DMS79 treated with DMSO at 0.1 percent for 48 hours (cell line): ENCODE results near the gene CALML3.

Experiments
- DNase-seq: peaks from one replicate; lab custom pipeline; 2025; lab: John Stamatoyannopoulos, UW

Gene CALML3

GRCh38 chr10:5491477-5491876 is 33.3 kb upstream of the CALML3 start:
- DNase-seq, result no peak

DNA sequence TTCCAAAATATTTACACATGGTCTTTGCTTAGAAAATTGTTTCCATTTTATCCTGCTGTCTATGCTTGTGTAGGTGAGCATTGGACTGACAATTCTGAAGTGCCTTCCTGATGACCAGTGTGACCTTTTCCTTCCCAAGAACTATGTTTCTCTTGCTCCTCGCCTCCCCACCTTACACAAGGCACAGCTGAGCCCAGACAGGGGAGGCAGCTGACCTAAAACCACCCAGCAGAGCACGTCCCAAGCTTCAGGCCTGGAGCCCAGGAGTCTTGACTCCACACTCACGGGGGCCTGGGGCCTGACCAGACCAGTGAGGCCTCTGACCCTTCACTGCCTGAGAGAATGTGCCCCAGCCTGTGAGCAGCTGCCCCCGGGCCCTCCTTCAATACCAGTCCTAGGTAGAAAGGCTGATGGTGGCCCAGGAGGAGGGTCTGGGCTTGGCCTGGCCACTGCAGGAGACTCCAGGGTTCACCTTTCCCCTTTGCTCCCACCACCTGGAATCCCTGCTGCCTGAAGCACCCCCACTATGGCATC is 32.4 kb upstream of the CALML3 start:
- no peak for DNase-seq

DNA sequence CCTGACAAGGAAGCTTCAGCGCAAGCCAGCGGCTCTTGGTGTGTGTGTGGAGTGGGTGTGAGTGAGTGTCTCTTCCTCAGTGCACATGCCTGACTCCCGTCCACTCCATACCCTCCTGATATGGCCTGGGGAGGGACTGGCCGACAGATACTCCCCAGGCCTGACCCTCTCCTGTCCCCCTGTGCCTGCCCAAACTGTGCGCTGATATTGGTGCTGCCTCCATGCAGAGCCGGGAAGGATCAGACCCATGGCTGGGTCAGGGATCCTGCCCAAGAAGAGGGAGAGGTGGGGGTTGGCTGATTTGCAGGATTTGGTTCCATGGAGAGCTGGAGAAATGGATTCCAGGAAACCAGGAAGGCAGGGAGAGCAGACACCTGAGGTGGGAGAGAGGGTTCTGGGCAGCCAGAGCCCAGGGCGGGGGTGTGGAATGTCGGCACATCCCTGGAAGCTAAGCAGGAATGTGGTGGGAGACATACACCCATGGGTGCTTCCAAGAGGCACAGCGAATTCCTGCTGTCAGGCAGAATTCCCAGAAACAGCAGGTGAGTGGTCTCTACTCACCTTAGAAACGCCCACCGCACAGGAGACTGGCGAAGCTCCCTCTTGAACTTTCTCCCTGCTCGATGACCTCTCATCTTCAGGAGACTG is 31.7 kb upstream of the CALML3 start:
- no peak for DNase-seq

DNA sequence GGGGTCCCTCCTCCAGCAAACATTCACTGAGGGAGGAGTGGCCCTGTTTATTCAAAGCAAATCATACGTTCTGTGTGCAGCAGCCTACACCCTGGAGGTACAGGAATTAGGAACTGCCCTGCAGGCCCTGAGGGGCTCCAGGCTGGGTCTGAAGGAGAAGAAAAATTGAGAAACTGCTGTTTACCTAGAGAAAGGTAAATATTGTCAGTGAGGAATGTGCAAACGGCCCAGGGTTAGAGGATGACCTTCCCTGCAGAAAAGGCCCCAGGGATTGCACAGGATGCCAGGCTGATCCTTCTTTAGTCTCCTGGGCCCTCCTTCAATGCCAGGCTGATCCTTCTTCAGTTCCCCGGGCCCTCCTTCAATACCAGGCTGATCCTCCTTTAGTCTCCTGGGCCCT is 31.1 kb upstream of the CALML3 start:
- DNase-seq, result no peak

- DNase-seq, result no peak
These were observed 30.1 kb upstream of the CALML3 start for GRCh38 chr10:5494611-5495010.

DNA sequence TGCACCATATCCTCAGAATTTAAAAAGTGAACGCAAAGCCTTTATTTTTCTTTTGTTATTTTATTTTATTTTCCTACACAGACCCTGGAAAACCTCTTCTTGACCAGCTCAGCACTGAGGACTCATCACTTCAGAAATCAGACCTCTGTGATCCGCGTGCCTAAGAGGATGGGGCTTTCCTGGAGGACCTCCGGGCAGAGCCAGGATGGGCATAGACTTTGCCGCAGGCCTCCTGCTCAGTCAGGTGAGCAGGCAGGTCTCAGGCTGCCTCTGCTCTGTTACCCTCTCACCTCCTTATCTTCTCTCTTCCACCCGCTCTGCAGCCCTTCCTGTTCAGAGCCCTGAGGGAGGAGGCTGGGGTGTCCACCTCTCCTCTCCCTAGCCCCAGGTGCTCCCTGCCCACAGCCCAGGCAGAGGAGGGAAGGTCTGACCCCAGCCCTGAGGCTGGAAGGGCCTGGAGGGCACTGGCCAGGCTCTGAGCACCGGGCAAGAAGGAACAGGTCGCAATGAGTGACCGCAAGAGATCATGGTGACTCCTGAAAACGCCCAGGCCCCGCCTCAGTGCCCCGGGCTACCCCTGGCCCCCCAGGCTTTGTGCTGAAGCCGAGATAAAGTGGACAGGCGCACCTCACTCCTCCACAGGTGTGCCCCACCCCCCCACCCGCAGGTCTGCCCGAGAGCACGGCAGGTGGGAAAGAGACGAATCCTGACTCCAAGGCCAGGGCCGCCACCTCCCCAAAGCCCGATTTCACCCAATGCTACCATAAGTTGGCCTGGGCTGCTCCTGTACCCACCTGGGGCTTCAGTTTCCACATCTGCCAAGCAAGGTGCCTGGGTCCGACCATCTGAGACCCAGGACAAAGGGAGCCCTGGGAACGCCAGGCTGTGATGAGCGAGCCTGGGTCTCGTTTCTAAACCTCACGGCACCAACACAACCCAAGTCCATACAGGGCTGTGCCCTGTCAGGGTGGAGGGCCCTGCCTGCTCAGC is 28.2 kb upstream of the CALML3 start:
- DNase-seq, result no peak

- no peak for DNase-seq
These were observed 27.5 kb upstream of the CALML3 start for GRCh38 chr10:5497289-5497688.

DNA sequence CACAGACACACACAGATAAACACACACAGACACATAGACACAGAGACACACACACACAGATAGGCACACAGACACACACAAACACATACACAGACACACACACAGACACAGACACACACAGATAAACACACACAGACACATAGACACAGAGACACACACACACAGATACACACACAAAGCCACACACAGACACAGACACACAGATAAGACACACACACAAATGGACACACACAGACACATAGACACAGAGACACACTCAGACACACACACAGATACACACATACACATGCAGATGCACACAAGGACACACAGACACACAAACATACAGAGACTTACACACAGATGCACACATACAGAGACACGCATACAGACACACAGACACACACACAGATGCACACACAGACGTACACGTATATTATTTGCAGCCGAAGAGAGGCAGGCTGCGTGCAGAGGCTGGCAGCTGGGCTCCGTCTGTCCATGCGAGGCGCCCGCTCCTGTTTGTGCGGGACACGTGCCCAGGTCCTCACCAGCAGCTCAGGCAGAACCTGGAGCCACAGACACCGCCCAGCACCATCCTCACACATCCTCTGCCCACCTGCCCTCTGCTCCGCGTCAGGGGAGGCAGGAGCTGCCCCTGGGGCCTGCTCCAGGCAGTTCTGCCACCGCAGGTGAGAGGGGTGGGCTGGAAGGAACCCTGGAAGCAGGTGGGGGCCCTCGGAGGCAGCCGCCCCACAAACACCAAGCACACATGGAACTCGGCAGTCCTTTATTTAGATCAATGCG is 26.6 kb upstream of the CALML3 start:
- no peak for DNase-seq

DNA sequence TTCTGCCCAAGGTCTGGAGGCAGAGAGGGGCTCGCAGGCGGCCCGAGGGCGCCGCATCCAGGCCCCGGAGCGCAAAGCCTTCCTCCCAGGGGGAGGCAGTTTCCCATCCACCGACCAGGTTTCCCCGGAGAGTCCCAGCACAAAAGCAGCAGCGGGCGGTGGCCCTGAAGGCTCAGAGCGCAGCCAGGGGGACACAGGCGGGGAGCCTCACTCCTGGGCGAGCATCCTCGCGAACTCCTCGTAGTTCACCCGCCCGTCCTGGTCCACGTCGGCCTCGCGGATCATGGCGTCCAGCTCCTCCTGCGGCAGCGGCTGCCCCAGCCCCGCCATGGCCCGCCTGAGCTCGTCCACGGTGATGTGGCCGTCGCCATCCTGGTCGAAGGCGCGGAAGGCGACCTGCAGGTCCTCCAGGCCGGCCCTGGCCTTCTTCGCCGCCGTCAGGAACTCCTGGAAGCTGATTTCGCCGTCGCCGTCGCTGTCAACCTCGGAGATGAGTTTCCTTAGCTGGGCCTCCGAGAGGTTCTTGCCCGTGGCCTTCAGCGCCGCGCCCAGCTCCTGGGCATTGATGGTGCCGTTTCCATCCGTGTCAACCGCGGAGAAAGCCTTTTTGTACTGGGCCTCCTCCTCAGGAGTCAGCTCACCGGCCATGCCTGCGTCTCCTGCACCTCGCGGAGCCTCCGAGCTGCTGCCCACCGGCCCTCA is 25.8 kb upstream of the CALML3 start:
- no peak for DNase-seq

GRCh38 chr10:5499493-5500140 is 25.1 kb upstream of the CALML3 start, which contains the start of gene CALML5:
Gene CALML5, minus strand, starts transcription at chr10:5499570. Its CDS starts 132 bp downstream, at chr10:5499438.
- DNase-seq, result no peak

GRCh38 chr10:5500162-5500670 is 24.5 kb upstream of the CALML3 start:
- no peak for DNase-seq

- no peak for DNase-seq
These were observed 23.9 kb upstream of the CALML3 start for GRCh38 chr10:5500910-5501309.

- peak; percentile 8 for DNase-seq
These were observed 22.7 kb upstream of the CALML3 start for GRCh38 chr10:5502061-5502521.

- no peak for DNase-seq
These were observed 21.9 kb upstream of the CALML3 start for GRCh38 chr10:5502571-5503476.

- DNase-seq, result peak; percentile 65
These were observed 21.3 kb upstream of the CALML3 start for GRCh38 chr10:5503477-5503835.

DNA sequence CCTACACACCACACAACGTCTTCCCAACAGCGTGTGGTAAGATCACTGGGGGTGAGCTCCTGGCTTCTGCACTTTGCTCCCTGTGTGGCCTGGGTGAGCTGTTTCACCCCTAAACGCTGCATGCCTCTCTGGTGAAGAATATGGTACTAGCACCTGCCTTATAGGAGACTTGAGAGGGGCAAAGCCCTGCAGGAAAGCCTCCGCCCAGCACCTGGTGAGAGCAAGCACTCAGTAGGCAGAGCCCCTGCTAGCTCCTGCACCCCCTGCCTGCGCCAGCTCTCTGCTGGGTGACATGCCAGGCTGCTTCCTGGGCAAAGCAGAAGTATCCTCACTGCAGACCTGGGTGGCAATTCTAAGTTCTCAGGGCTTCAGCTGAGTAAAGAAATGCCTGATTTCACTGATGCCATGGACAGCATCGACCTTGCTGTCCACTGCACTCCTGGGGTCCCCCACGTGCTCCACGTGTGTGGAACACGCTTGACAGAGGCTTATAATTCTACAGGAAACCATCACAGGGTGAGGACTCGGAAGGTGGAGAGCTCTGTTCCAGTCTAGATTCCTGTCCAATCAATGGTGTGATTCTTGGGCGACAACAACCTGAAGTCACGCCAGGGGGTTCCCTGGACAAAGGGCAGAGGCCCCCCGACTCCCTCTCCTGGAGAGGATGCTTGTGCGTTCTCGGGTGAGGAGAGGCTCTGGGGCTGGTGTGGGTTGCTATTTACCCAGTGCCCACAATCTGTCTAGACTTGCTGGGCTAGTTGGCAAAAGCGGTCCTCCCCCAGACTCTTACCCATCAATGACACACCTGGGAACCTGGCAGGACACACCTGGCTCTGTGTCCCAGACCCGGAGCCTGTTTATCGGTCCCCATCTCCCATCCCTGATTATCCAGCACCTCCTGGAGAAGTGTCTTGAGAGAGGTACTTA is 20.4 kb upstream of the CALML3 start:
- peak; percentile 7 for DNase-seq

GRCh38 chr10:5506246-5506645 is 18.5 kb upstream of the CALML3 start:
- no peak for DNase-seq
